Muscle of leg (tissue), 11 donors: ENCODE data around the gene DHX32. TPM values are rescaled to one million over a fixed set of nuclear protein-coding genes. Genes with fewer than 3 reads are reported as not detected.

Source experiments
- DNase-seq: peaks from one replicate; pipeline ENCODE4 v3.0.0; 2013
- H3K27ac ChIP-seq: one replicate; pipeline ENCODE4 v1.5.1; 2013; ENCODE audit warnings: mild to moderate bottlenecking, low read length, control low read depth
- H3K27me3 ChIP-seq: one replicate; pipeline ENCODE4 v1.6.1; 2013; ENCODE audit warnings: low read length; ENCODE audit not compliant: control insufficient read depth, insufficient read depth
- H3K36me3 ChIP-seq: one replicate; pipeline ENCODE4 v1.6.1; 2013; ENCODE audit warnings: low read length; ENCODE audit not compliant: control insufficient read depth, insufficient read depth
- H3K4me1 ChIP-seq: one replicate; pipeline ENCODE4 v1.6.1; 2013; ENCODE audit warnings: low read length; ENCODE audit not compliant: control insufficient read depth, insufficient read depth
- H3K4me3 ChIP-seq: one replicate; pipeline ENCODE4 v1.5.1; 2013; ENCODE audit warnings: low read length, control low read depth
- H3K9me3 ChIP-seq: replicated peaks from 2 replicates; pipeline ENCODE4 v1.6.1; 2013; ENCODE audit warnings: low read depth, low read length; ENCODE audit not compliant: control insufficient read depth
- WGBS: methylation state at CpG from one replicate; pipeline ENCODE4 v1.1.5; 2013; ENCODE audit warnings: missing lambda C conversion rate; ENCODE audit not compliant: insufficient coverage; 5-methylcytosine and 5-hydroxymethylcytosine counted together
- polyA plus RNA-seq, 8 donors: library from polyadenylated mRNA; unstranded; fragments of 120-200 nt; gene quantifications; one replicate each; pipeline versions ENCODE4 v1.2.1 to v1.2.3, GENCODE V29; 2013; ENCODE audit warnings: inconsistent platforms in 1 of 8, low replicate concordance in 1 of 8; ENCODE audit not compliant: insufficient read length in 8 of 8, insufficient read depth in 1 of 8
- total RNA-seq: library from RNA; stranded (reverse); fragments of 120-200 nt; gene quantifications from one replicate; pipeline ENCODE4 v1.2.4, GENCODE V29; 2013

Gene DHX32
- total and polyA plus RNA-seq, 9 donors = 17.0 to 22.0 (median 18.1) TPM

- peaks cover 50% of the 10 kb centered on the region for H3K36me3 ChIP-seq
- H3K27me3 ChIP-seq = no peaks in the 10 kb centered on the region
- peaks cover 11% of the 10 kb centered on the region for H3K4me1 ChIP-seq
- no peak overlapping the region for H3K4me3 ChIP-seq
- no CpG with 5 or more reads among the region's 1 CpG for WGBS
- DNase-seq = peak; percentile 11
- no peak overlapping the region for H3K27ac ChIP-seq
- H3K9me3 ChIP-seq = no peaks in the 10 kb centered on the region
Observed at GRCh38 chr10:125812128-125812750, 68.9 kb downstream of the DHX32 start.

- Histone ChIP-seq H3K9me3 (no peaks in the 10 kb centered on the region), H3K4me1 (peaks cover 11% of the 10 kb centered on the region), H3K4me3 (no peak overlapping the region), H3K27me3 (no peaks in the 10 kb centered on the region), H3K27ac (no peak overlapping the region), H3K36me3 (peaks cover 58% of the 10 kb centered on the region)
- WGBS = no CpG with 5 or more reads among the region's 1 CpG
- DNase-seq = peak; percentile 17
Observed at GRCh38 chr10:125811251-125811650, 69.8 kb downstream of the DHX32 start.

- H3K27me3 ChIP-seq = no peaks in the 10 kb centered on the region
- no CpG with 5 or more reads among the region's 1 CpG for WGBS
- no peak overlapping the region for H3K27ac ChIP-seq
- no peaks in the 10 kb centered on the region for H3K9me3 ChIP-seq
- DNase-seq = no peak
- H3K4me3 ChIP-seq = no peak overlapping the region
- peaks cover 65% of the 10 kb centered on the region for H3K36me3 ChIP-seq
- no peaks in the 10 kb centered on the region for H3K4me1 ChIP-seq
Observed at GRCh38 chr10:125808047-125808446, 73.0 kb downstream of the DHX32 start.

GRCh38 chr10:125802739-125803138, 78.4 kb downstream of the DHX32 start:
- no peak overlapping the region for H3K4me3 ChIP-seq
- H3K36me3 ChIP-seq = peaks cover 76% of the 10 kb centered on the region
- 100% methylated on average over 3 of the region's 7 CpGs for WGBS
- no peak overlapping the region for H3K27ac ChIP-seq
- H3K4me1 ChIP-seq = no peaks in the 10 kb centered on the region
- no peak for DNase-seq
- H3K27me3 ChIP-seq = no peaks in the 10 kb centered on the region
- no peaks in the 10 kb centered on the region for H3K9me3 ChIP-seq

GRCh38 chr10:125802131-125802530, 79.0 kb downstream of the DHX32 start:
- no peak for DNase-seq

DNA sequence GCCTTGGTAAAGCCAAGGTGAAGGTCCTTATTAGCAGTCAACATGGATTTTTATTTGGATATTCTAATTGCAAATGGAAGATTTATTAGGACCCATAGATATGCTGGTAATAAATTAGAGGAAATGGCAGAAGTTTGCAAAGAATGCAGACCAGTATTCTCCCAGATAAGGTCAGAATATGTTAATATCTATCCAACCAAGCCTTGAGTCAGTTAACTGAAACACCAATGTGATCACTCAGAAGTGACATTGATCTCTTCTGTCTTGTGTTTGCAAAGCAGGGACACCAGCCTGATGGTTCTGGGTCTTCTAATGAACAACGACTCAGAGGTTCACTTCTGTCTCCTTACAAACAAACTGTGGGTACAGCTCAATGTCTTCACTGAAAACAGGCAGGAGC, 79.5 kb downstream of the DHX32 start:
- 100% methylated on average over 1 of the region's 1 CpG for WGBS
- Histone ChIP-seq H3K36me3 (peaks cover 74% of the 10 kb centered on the region), H3K4me1 (no peaks in the 10 kb centered on the region), H3K27ac (no peak overlapping the region), H3K4me3 (no peak overlapping the region), H3K9me3 (no peaks in the 10 kb centered on the region), H3K27me3 (no peaks in the 10 kb centered on the region)
- DNase-seq = no peak

More at GRCh38 chr10:125802131-125802530, 79.0 kb downstream of the DHX32 start:
- Histone ChIP-seq H3K9me3 (no peaks in the 10 kb centered on the region), H3K36me3 (peaks cover 76% of the 10 kb centered on the region), H3K27ac (no peak overlapping the region), H3K4me1 (no peaks in the 10 kb centered on the region), H3K27me3 (no peaks in the 10 kb centered on the region), H3K4me3 (no peak overlapping the region)
- 79% methylated on average over 5 of the region's 5 CpGs for WGBS

DNA sequence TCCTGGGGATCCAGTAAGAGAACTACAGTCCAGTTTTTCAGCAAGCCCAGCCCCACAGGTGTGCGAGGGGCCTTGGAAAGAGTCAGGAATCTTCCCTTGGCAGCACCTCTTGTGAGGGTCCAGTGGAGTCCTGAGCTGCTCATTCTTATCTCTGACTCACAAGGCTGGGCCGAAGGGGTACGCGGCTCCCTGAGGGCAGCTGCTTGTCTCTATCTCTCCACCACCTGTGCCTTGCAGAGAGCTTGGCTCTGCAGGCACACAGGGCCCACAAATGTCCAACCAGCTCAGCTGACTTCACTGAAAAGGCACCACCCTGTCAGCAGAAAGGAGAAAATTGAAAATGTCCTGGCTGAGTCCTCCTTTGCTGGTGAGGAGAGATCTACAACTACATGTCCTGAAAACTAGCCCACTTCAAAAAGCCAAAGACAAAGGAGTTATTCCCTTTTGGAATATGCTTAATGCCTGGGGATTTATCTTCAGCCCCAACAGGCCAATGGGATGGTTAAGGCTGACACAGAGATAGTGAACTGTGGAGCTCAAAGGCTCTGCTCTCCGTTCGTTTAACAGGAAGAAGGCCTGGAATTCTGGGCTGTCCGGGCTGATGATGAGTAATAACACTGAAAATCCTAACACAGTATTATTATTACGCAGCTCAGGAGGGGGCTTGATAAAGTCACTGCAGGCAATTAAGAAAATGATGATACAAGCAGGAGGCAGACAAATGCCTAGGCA, 81.5 kb downstream of the DHX32 start:
- no peak overlapping the region for H3K27ac ChIP-seq
- no peaks in the 10 kb centered on the region for H3K9me3 ChIP-seq
- 80% methylated on average over 4 of the region's 8 CpGs for WGBS
- no peak for DNase-seq
- no peaks in the 10 kb centered on the region for H3K27me3 ChIP-seq
- no peak overlapping the region for H3K4me3 ChIP-seq
- no peaks in the 10 kb centered on the region for H3K4me1 ChIP-seq
- H3K36me3 ChIP-seq = peaks cover 74% of the 10 kb centered on the region

GRCh38 chr10:125797994-125798662, 83.0 kb downstream of the DHX32 start:
- no peak for DNase-seq
- 63% methylated on average over 4 of the region's 5 CpGs for WGBS
- Histone ChIP-seq H3K4me1 (no peaks in the 10 kb centered on the region), H3K27ac (no peak overlapping the region), H3K9me3 (no peaks in the 10 kb centered on the region), H3K4me3 (no peak overlapping the region), H3K27me3 (no peaks in the 10 kb centered on the region), H3K36me3 (peaks cover 73% of the 10 kb centered on the region)

GRCh38 chr10:125797424-125797823, 83.7 kb downstream of the DHX32 start:
- H3K4me3 ChIP-seq = no peak overlapping the region
- peaks cover 75% of the 10 kb centered on the region for H3K36me3 ChIP-seq
- no peak for DNase-seq
- H3K4me1 ChIP-seq = no peaks in the 10 kb centered on the region
- no peaks in the 10 kb centered on the region for H3K9me3 ChIP-seq
- no peak overlapping the region for H3K27ac ChIP-seq
- WGBS = 88% methylated on average over 5 of the region's 8 CpGs
- no peaks in the 10 kb centered on the region for H3K27me3 ChIP-seq

- no peaks in the 10 kb centered on the region for H3K4me1 ChIP-seq
- H3K36me3 ChIP-seq = peaks cover 76% of the 10 kb centered on the region
- no peak overlapping the region for H3K27ac ChIP-seq
- H3K4me3 ChIP-seq = no peak overlapping the region
- no peak for DNase-seq
- WGBS = 90% methylated on average over 2 of the region's 8 CpGs
- H3K27me3 ChIP-seq = no peaks in the 10 kb centered on the region
- H3K9me3 ChIP-seq = no peaks in the 10 kb centered on the region
Observed at GRCh38 chr10:125795637-125796190, 85.4 kb downstream of the DHX32 start.
